NCI-H510A treated with DMSO at 0.1 percent for 48 hours (cell line): ENCODE results near the gene SCARF1.

Source experiments
- DNase-seq: peaks from one replicate; lab custom pipeline; 2025; lab: John Stamatoyannopoulos, UW

The SCARF1 gene

DNA sequence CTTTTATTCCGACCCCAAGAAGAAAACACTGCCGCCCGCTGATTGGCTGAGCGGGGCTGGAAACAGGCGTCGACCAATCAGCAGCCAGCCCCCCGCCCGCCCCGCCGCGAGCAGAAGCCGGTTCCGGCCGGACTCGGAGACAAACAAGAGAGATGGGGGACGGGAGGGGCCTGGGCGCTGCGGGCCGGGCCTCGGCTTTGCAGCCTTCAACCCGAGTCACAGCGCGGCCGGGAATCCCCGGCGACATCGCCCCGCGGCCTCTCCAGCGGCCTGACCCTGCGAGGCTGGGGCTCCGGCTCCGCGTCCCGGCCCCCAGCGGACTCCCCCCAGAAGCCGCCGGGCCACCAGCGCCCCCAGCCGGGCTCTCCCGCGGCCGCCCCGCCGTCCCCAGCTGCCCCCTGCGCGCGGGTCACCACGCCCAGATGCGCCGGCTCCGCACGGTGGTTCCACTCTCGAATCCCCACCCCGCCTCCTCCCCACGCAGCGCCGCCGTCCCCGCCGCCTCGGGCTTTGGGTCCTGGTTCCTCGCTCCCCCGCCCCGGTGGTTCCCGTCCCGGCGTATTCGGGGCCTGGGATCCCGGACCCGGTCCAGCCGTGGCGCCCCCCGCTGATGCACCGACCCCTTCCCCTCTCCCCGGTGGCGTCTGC is 16.6 kb downstream of the SCARF1 start:
- DNase-seq: peak; percentile 81

DNA sequence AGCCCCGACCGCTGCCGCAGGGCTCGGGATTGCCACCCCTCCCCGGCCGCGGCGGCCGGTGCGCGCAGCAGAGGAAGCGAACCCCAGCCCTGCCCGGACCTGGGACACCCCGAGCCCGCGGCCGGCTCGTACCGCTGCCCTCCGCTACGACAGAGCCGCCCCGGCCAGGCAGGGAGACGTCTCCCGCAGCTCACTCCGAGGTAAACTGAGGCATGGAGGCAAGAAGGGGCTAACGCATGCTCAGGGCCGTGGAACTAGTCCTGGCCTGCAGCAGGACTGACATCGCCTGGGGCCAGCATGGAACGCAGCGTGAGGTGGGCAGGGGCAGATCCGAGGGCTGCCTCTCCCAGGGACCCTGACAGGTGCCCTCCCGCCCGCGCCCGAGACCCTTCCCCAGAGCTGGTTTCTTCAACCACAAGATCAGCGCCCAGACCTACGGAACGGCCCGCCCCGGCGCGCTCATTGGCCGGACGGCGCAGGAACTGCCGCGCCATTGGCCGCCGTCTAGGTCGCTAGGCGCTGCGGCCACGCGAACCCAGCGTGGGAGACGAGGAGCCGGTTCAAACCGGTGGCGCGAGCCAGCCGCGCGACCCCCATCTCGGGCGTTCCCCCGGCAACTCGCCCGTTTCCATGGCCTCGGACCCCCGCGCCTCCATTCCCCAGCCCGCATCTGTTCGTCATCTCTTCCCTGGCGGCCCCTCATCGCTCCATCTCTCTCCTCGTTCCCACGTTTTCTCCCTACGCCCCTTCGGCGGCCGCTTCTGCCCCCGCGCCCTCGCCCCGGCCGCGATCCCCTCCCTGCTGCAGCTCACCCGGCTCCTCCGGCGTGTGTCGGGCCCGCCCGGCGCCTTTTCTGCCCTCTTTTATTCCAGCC is 17.3 kb downstream of the SCARF1 start, which contains the start of gene SLC43A2:
Gene SLC43A2 (minus strand): TSS at position 853 of the 874 bp plus-strand sequence. CDS start 960 bp downstream, outside the sequence.
- DNase-seq: peak; percentile 54

DNA sequence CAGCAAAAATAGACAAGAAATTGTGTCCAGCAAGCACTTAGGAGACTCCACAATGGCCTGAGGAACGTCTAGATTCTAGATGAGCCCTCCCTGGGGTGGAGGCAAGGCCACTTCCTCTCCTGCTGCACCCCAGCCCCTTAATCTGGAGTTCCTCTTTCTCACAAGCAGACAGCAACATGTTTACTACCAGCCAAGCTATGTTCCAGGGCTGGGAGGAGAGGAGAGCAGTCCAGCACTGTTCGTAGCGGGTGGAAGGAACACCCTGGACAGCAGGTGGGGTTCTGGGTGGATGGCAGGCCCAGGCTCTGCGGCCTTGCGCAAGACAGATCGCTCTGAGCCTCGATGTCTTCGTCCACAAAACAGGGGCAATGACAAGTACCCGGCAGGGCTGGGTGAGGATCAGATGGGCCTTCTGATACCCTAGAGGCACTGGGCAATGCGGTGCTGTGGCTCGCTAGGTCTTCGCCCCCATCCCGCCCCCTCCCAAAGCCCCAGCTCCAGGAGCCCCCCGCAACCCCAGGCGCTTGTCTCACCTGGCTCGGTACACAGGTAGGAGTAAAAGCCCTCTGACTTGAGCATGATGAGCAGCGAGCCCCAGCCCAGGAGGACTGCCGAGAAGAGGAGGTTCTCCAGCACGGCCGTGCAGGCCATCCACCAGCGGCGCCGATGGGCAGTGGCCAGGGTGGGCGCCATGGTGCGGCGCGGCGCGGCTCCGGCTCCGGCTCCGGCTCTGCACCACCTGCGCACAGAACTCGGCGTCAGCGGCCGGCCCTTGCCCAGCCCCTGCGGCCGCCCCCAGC is 18.1 kb downstream of the SCARF1 start:
- DNase-seq: no peak

DNA sequence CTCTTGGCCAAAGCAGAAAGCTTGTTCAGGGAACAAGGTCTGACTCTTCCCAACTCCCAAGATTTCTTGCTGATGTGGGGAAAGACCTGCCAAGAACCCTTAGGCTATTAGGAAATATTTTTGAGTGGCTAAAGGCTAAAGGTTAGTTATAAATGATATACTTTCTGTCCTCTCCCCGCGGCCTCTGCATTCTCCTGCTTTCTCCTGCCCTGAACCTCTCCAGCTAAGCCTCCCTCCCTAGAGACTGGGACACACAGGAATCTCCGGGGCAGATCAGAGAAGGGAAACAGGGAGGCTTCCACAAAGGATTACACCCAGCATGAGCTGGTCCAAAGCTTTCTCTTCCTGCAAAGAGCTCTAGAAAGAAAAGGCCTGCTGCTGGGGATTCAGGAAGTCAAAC is 19.2 kb downstream of the SCARF1 start:
- DNase-seq: no peak

DNA sequence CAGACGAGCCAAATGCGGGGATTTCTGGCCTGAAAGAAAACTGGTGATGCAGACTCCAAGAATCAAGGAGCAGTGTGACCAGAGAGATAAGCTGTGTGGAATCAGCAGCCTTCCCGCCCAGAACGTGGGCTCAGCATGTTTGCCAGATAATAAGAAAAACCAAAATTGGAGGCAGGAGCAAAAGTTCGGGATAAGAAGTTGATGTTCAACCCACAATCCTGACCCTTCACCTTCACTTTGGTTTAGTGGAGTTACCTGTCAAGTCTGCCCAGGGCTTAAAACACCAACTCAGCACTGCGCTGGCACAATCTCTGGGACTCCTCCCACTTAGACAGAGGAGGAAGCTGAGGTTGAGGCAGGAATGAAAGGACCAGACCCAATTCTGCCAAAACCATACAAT is 20.0 kb downstream of the SCARF1 start:
- DNase-seq: no peak

DNA sequence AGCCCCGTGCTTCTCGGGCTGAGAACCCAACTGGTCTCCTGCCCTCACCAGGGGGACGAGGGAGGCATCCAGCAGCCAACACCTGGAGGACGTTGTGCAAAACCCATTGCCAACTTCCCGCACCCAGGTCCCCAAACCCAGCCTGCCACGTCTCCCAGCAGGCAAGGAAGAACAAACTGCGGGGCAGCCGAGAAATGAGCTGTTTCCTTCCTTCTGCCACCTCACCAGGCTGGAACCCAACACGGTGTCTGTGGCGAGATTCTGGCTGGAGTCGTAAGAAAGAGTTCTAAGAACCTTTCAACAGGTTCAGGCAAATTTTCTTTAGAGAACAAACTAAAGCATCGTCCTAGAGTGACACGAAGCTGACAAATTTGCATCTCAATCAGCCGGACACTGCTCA is 20.5 kb downstream of the SCARF1 start:
- no peak for DNase-seq

DNA sequence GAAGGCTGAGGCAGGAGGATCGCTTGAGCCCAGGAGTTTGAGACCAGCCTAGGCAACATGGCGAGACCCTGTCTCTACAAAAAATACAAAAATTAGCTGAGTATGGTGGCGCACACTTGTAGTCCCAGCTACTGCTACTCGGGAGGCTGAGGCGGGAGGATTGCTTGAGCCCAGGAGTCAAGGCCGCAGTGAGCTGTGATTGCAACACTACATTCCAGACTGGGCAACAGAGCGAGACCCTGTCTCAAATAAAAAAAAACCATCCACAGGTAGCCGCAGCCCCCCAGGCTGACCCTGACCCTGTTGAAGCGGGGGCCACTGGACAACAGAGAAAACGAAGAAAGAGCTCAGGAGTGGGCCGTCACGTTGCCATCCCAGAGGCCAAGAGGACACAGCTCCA is 20.9 kb downstream of the SCARF1 start:
- no peak for DNase-seq

DNA sequence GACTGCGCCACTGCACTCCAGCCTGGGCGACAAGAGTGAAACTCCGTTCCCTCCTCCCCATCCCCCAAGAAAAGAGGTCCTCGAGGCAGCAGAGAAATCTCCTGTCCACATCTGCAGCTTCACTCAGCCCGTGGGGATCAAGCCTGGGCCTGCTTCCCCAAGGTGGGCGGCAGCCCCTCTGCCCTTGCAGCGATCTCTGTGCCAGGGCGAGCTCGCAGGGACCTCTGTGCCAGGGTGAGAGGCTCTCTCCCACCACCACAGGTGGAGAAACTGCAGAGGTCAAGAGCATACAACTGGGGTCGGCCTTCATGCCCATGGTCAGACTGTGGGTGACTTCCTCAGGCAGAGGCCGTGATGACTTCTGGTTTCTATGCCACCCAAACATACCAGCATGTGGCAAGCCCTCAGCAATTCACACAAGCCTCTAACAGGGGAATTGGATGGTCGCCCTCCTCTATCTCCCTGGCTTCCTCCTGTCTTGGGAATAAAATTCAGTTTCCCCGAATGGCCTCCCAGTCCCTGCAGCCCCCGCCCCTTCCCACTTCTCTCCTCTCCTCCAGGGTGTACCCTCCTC is 22.4 kb downstream of the SCARF1 start:
- no peak for DNase-seq

DNA sequence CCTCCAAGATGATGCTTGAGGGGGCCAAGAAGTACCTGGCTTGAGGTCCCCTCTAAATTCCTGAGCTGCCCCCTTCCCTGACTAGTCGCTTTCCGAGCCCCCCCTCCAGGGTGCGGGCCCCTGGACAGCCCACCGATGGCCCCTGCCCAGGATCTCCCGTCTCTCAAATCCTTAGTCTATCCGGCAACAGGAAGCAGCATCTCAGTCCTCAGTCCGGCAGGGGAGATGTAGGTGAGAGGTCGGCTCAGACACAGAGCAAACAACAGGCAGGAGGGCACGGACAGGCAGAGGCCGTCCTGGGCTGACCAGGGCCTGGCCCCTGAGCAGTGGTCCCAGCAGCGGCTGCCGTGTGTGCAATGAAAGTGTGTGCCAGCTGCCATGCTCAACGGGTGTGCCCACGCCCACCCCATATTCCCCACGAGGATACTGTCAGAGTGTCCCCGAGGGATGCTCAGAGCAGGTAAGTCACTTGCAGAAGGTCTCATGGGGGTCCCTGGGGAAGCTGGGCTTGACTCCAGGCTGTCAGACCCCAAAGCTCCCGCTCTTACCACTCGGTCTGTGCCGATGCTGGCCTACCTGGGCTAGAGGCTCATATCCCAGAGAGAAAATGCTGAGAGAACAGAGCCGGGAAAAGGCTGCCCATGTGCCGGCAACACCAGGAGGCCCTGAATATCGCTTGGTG is 24.1 kb downstream of the SCARF1 start:
- DNase-seq: no peak

DNA sequence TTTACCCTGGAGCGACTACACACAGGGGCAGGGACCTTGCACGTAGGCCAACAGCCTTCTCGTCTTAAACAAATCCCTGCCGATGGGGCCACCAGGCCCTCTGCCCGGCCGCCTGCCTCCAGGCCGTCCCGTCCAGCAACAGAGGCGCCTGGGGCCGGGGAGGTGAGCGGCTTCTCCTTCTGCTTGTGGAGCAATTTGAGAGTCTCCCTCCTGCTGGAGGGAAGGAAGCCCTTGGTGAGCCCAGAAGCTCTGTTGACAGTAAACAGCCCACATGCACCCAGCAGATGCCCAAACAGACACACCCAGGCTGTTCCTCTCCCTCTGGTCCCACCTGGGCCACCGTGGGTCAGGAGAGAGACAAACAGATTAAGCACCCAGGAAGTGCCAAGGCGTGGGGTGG is 25.0 kb downstream of the SCARF1 start:
- DNase-seq: no peak

DNA sequence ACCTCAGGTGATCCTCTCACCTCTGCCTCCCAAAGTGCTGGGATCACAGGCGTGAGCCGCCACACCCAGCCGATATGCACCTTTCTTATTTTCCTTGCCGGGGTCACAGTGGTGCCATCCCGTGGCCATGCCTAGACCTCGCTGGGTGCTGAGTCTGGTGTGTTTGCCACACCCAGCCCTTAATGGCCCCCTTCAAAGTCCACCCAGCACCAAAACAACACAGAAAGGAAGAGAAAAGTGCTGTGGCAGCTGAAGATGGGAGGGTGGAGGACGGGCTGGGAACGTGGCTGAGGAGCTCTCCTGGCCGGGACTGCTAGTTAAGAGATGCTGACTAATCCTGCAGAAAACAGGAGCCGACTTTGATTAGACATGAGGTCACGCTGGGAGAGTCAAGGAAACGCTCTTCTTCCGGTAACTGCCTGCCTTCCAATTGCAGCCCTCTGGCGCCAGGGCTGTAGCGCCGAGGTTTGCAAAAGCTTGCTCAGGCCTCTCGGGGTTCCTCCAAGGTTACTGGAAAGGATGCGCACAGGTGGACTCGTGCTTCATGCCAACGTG is 27.8 kb downstream of the SCARF1 start:
- no peak for DNase-seq

DNA sequence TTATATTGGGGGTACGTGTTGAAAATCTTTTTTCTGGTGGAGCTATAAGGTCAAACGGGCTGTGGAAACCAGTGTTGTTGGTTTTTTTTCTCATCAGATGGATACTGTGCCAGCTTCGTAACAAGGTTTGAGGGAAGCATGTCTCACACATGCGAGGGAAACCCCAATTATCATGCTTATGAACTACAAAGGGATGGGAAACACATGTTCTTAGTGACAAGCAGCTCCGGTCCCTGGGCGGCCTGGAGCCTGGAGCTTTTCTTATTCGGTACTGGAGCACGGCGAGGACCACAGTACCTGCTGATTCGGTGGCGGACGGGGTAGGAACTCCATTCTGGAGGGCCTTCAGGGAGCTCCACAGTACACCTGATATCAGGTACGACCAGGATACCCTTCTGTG is 29.4 kb downstream of the SCARF1 start:
- DNase-seq: no peak

DNA sequence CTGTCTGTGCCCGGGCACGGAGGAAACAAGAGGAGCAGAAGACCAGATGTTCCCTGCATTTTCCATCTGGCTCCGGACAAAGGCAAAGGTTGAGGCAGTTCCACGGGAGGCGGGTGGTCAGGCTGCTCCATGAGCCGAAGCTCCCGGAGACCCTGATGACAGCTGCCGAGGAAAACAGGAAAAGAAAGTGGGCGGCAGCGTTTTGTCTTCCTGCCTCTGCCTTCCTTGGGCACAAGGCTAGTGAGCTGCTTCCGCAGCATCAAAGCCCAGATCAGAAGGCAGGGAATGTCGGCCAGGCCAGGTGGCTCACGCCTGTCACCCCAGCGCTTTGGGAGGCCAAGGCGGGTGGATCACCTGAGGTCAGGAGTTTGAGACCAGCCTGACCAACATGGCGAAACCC is 33.1 kb downstream of the SCARF1 start:
- DNase-seq: no peak

DNA sequence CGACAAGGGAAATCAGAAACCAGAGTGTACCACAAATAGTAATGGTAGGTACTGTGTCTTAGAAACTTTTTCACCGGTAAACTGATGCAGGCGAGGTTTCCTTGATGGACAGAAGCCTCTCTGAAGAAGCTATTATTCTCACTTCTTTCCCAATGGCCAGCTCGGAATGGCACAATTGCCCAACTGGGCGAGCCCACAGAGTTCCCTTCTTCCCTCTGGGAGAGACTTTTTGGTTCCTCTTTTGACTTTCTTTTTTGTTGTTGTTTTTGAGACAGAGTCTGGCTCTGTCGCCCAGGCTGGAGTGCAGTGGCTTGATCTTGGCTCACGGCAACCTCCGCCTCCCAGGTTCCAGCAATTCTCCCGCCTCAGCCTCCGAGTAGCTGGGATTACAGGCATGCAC is 33.8 kb downstream of the SCARF1 start:
- no peak for DNase-seq

DNA sequence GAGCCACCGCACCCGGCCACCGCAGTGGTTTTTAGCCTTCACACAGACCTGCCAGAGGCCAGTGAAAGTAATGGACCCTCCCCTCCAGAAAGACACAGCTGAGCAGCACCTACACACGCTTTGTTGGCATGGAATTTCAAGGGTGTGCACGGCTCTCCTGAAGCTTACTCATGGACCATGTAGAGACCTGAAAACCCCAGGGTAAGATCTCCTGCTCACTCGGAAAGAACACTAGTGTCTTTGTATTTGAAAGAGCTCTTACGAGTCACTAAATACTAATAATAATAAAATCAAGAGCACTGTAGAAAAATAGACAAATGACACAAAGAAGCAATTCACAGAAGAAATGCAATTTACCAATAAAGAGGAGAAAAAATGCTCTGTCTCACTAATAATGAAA is 36.9 kb downstream of the SCARF1 start:
- no peak for DNase-seq

DNA sequence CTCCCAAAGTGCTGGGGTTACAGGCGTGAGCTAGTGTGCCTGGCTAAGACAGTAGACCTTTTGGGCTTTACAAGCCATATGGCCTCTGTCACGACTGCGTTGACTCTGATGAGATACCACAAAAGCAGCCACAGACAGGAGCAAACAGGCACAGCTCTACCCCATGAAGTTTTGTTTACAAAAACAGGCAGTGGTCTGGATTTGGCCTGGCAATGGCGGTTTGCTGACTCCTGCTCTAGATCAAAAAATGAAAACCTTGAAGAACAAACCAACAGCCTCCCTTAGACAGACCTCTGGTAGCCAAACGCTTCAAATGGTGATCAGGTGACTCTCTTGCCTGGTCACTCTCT is 37.6 kb downstream of the SCARF1 start:
- no peak for DNase-seq

DNA sequence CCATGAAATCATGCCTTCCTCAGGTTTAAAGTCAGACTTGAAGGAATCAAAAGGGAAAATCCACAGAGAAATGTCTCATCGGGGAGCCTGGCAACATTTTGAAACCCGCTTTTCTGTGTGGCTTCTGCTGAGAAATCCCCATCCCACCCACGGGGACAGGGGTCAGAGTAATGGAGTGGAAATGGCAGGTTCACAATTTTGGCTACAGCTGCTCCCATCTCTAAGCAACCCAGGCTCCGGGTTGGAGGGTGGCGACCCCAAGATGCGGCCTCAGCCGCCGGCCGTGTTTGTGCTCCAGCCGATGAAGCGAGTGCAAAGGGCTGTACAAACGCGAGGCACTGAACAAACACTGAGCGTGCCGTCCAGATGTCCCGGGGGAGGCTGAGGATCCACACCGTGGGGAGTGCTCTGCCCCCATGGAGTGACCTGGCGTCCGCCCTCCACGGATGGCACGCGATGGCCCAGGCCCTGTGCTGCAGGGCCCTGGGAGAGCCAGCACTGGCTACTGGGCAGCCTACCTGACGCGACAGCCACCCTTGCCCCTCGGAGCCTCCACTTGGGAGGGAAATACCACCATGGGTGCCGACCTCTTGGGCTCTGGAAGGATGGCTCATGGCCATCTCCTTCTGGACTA is 39.1 kb downstream of the SCARF1 start:
- DNase-seq: no peak

DNA sequence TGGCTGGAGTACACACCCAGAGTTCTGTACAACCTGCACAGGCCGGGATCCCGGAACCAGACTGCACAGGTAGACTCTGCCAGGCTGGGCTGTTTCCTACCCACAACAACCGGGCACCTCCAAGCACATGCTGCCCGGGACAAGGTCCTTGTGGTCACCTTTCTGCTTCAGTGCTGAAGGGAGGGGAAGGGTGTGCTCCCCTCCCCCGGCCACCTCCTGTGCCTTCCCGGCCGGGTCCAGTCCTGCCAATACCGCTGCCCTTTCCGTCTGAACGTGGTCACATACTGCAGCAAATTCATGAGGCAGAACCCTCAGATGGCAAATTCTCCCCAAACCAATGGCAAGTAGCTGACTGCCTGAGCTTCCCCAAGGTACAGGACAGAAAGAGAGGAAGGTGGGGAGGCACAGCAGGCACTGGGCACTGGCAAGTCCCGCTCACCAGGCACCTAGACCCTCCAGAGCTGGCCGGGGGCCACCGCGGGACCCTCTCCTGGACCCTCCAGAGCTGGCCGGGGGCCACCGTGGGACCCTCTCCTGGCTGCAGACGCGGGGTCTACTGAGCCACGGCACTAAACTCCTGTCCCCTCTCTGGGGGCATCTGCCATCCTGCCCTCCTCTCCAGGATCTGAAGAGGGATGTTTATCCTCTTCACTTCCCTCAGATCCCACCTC is 39.7 kb downstream of the SCARF1 start:
- DNase-seq: no peak

DNA sequence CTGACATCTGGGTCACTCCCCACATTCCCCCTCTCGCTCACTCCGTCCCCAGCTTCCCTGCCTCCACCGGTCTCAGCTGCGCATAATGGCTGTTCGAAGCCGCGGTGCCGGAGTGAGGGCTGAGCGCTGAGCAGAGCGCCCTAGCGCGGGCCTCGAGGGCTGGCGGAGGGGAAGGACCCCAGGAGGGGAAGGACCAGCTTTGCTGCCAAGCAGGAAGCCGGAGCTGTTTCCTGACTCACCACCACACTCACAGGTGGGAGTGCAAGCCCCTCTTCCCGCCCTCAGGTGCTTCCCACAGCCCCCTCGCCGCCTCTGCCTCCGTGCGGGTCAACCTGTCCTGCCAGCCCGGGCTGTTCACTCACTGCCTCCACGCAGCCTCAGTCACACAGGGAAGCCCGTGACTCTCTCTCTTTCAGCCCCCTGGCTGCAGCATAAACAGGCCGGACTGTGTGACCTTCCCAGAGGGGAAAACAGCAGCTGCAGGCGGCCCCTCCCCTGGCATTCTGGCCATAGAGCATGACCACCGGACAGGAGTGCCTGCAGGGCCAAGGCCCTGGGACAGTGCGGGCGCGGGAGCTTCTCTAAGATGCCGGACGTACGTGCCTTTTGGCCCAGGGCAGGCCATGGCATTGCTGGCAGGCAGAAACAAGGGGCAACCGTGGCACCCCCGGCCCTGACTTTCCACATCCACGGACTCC is 40.6 kb downstream of the SCARF1 start:
- no peak for DNase-seq

DNA sequence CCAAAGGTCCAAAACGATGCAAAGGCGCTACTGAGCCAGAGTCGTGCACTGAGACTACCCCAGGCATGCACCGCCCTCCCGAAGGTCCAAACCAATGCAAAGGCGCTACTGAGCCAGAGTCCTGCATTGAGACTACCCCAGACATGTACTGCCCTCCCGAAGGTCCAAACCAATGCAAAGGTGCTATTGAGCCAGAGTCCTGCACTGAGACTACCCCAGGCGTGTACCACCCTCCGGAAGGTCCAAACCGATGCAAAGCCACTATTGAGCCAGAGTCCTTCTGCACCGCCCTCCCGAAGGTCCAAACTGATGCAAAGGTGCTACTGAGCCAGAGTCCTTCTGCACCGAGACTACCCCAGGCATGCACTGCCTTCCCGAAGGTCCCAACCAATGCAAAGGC is 44.0 kb downstream of the SCARF1 start:
- no peak for DNase-seq
